CD4-positive, alpha-beta T cell (primary cell): ENCODE data around the gene ARHGAP42. TPM values are rescaled to one million over a fixed set of nuclear protein-coding genes. Genes with fewer than 3 reads are reported as not detected.

Experiments
- ATAC-seq: fragments of 200-7000 bp; cut with Tn5 transposase; one replicate; pipeline ENCODE4 v1.10.0; 2022; ENCODE audit warnings: mild to moderate bottlenecking; ENCODE audit not compliant: poor library complexity
- CTCF ChIA-PET: fragments of 350-600 bp; sonication (Branson Sonifier 250); formaldehyde crosslinking; loops from one replicate; lab custom pipeline; 2021; ENCODE audit warnings: antibody characterized with exemption, inconsistent platforms; lab: Charles Lee
- POLR2A ChIA-PET: fragments of 350-600 bp; sonication (Branson Sonifier 250); formaldehyde crosslinking; loops from one replicate; lab custom pipeline; 2021; ENCODE audit warnings: antibody characterized with exemption, inconsistent platforms; lab: Charles Lee
- DNase-seq, 14 experiments: peaks; one replicate each; pipeline ENCODE4 v3.0.0-alpha.2; 2013 to 2020; ENCODE audit warnings: mixed read lengths in 2 of 14
- H3K27ac ChIP-seq, 2 donors: one replicate each; pipeline versions ENCODE4 v1.5.1 to v1.7.0; 2013; ENCODE audit warnings: low read length in 2 of 2, low read depth in 1 of 2, mild to moderate bottlenecking in 1 of 2
- H3K27me3 ChIP-seq, 2 experiments: 1 replicate in 1 of 2; 2 replicates in 1 of 2; pipeline versions ENCODE4 v1.6.1 to v1.7.0; 2013; ENCODE audit warnings: low read length in 2 of 2, control low read depth in 1 of 2, mild to moderate bottlenecking in 1 of 2, moderate library complexity in 1 of 2; ENCODE audit not compliant: insufficient read depth in 2 of 2, control insufficient read depth in 1 of 2
- H3K36me3 ChIP-seq: one replicate; pipeline ENCODE4 v1.6.1; 2013; ENCODE audit warnings: low read length, control low read depth; ENCODE audit not compliant: insufficient read depth
- H3K4me1 ChIP-seq: one replicate; pipeline ENCODE4 v1.6.1; 2013; ENCODE audit warnings: low read length, control low read depth; ENCODE audit not compliant: insufficient read depth
- H3K4me3 ChIP-seq: one replicate; pipeline ENCODE4 v1.5.1; 2013; ENCODE audit warnings: mild to moderate bottlenecking, low read length, moderate library complexity
- H3K9me3 ChIP-seq, 2 experiments: 1 replicate in 1 of 2; 2 replicates in 1 of 2; pipeline versions ENCODE4 v1.6.1 to v1.7.0; 2013; ENCODE audit warnings: low read length in 2 of 2, mild to moderate bottlenecking in 2 of 2, control low read depth in 1 of 2, moderate library complexity in 1 of 2; ENCODE audit not compliant: control insufficient read depth in 1 of 2, insufficient read depth in 1 of 2
- H3K27ac Mint-ChIP-seq: one replicate; pipeline ENCODE4 v1.8.0; 2020; ENCODE audit warnings: mixed read lengths
- H3K27me3 Mint-ChIP-seq: one replicate; pipeline ENCODE4 v1.8.0; 2021; ENCODE audit warnings: mixed read lengths
- H3K36me3 Mint-ChIP-seq: one replicate; pipeline ENCODE4 v1.8.0; 2021; ENCODE audit warnings: low read depth, mixed read lengths
- H3K4me1 Mint-ChIP-seq: one replicate; pipeline ENCODE4 v1.8.0; 2021; ENCODE audit warnings: low read depth, mixed read lengths
- H3K4me3 Mint-ChIP-seq: one replicate; pipeline ENCODE4 v1.8.0; 2020; ENCODE audit warnings: mild to moderate bottlenecking, mixed read lengths
- H3K9me3 Mint-ChIP-seq: one replicate; pipeline ENCODE4 v1.8.0; 2020; ENCODE audit warnings: mixed read lengths
- CTCF ChIP-seq: fragments of 200-600 bp; IDR thresholded peaks from one replicate; pipeline ENCODE4 v1.8.0; 2022; ENCODE audit warnings: antibody characterized with exemption, mild to moderate bottlenecking
- intact Hi-C, 2 experiments: fragments of 100-400 bp; cut with DNase I in 1 of 2; cut with micrococcal nuclease in 1 of 2; formaldehyde crosslinking; loops; one replicate each; pipeline versions ENCODE4 v1.15.1 to v1.9.0; 2023 to 2025; cut with DNase I, micrococcal nuclease
- total RNA-seq, 174 experiments: library from RNA in 2 of 174; stranded (reverse) in 2 of 174; gene quantifications; one replicate each; pipeline ENCODE4 v1.2.3 and lab custom pipeline; 2021 to 2026

The ARHGAP42 gene
- total RNA-seq, 2 experiments from 2014 or later: not detected

- no peaks in the 10 kb centered on the region for H3K9me3 Mint-ChIP-seq
- Histone ChIP-seq H3K36me3 (no peaks in the 10 kb centered on the region), H3K27me3 (no peaks in the 10 kb centered on the region), H3K27ac (no peak overlapping the region), H3K4me3 (no peak overlapping the region), H3K9me3 (no peaks in the 10 kb centered on the region), H3K4me1 (no peaks in the 10 kb centered on the region)
- no peak overlapping the region for H3K27ac Mint-ChIP-seq
- H3K4me1 Mint-ChIP-seq: no peaks in the 10 kb centered on the region
- H3K36me3 Mint-ChIP-seq: no peaks in the 10 kb centered on the region
- H3K27me3 Mint-ChIP-seq: no peaks in the 10 kb centered on the region
- CTCF ChIA-PET: no interaction called here
- intact Hi-C loops: no loop called here
- H3K4me3 Mint-ChIP-seq: no peak overlapping the region
- no peak for DNase-seq
- no peak for ATAC-seq
- POLR2A ChIA-PET: no interaction called here
- TF ChIP-seq CTCF: no peak
Measured at GRCh38 chr11:100670140-100670539, 16.9 kb upstream of the ARHGAP42 start.

DNA sequence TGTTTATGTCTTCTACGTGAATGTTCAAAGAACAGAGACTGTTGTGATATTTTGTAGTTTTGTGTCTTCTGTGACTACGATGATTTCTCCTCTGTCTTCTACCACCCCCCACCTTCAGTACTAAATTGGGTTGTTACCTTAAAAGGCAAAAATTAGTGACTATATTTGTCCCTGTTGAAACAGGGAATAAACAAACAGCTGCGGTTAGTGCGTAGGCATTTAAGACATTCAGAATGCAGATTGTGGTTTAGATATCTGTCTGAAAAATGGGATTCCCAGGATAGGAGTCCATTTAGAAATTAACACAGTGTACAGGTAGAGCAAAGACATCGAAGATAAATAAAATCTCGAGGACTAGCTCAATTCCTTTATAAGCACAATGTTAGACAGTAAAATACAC lies 15.6 kb upstream of the ARHGAP42 start:
- ATAC-seq: no peak
- H3K9me3 ChIP-seq: no peaks in the 10 kb centered on the region
- H3K4me3 Mint-ChIP-seq: no peak overlapping the region
- no peaks in the 10 kb centered on the region for H3K36me3 ChIP-seq
- DNase-seq: no peak
- H3K9me3 Mint-ChIP-seq: no peaks in the 10 kb centered on the region
- H3K4me1 Mint-ChIP-seq: no peaks in the 10 kb centered on the region
- H3K36me3 Mint-ChIP-seq: no peaks in the 10 kb centered on the region
- TF ChIP-seq CTCF: no peak
- no peak overlapping the region for H3K27ac ChIP-seq
- H3K4me3 ChIP-seq: no peak overlapping the region
- no peak overlapping the region for H3K27ac Mint-ChIP-seq
- no peaks in the 10 kb centered on the region for H3K4me1 ChIP-seq
- H3K27me3 Mint-ChIP-seq: no peaks in the 10 kb centered on the region
- ChIA-PET POLR2A (no interaction called here), CTCF (no interaction called here)
- intact Hi-C loops: no loop called here
- no peaks in the 10 kb centered on the region for H3K27me3 ChIP-seq

- H3K27me3 Mint-ChIP-seq: no peaks in the 10 kb centered on the region
- no peaks in the 10 kb centered on the region for H3K9me3 ChIP-seq
- no peak for TF ChIP-seq CTCF
- H3K36me3 Mint-ChIP-seq: no peaks in the 10 kb centered on the region
- no peak overlapping the region for H3K27ac Mint-ChIP-seq
- POLR2A ChIA-PET: no interaction called here
- H3K27ac ChIP-seq: no peak overlapping the region
- H3K9me3 Mint-ChIP-seq: peaks cover 3% of the 10 kb centered on the region
- intact Hi-C loops: loop anchor here in 1 of 2 experiments (1.0 kb wide), 1 partner anchor 26 kb away; no protein-coding TSS in a partner anchor
- no peak overlapping the region for H3K4me3 ChIP-seq
- CTCF ChIA-PET: no interaction called here
- DNase-seq (no peak), ATAC-seq (no peak)
- H3K36me3 ChIP-seq: no peaks in the 10 kb centered on the region
- no peak overlapping the region for H3K4me3 Mint-ChIP-seq
- H3K4me1 Mint-ChIP-seq: no peaks in the 10 kb centered on the region
- H3K27me3 ChIP-seq: no peaks in the 10 kb centered on the region
- H3K4me1 ChIP-seq: no peaks in the 10 kb centered on the region
Measured at GRCh38 chr11:100672498-100673033, 14.5 kb upstream of the ARHGAP42 start.
